ENCODE measurements around the gene EHBP1.

EHBP1 gene

DNA sequence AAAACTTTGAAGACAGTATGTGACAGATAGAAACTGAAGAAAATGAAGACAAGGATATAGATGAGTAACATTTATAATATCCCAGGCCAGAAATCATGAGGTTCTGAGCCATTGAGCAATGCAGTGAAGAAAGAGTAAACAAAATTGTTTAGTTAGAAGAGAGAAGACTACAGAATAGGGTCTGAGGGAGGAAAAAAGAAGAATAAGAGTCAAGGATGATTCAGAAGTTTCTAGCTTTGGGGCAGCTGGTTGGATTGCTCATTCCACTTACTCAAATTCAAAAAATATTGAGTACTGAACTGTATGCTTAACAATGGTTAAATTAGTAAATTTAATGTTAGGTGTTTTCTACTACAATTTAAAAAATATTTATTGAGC is 190.1 kb downstream of the EHBP1 start:
- DNase-seq: no peak

DNA sequence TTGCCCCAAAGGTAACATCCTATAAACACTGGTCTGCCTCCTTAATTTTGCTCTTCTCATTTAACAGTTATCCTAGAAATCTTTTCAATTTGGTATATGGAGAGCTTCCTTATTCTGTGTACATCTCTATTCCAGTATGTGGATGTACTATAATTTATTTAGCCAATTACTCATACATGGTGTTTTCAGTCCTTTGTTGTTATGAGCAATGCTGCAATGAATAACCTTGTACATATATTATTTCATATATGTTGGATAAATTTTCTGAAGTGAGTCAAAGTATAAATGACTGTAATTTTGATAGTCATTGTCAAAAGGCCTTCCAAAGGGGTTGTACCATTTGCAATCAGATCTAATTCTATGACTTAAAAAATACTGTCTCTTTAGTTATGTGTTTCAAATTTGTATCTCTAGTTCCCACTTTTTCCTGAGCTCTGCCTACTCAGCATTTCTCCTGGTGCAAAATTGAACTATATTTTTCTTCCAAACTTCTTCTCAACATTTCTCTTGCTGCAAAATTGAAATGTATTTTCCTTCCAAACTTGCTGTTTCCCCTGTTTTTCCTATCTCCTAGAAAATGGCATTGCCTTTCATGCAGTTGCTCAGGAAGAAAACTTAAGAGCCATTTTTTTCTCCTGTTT is 191.8 kb downstream of the EHBP1 start:
- no peak for DNase-seq

DNA sequence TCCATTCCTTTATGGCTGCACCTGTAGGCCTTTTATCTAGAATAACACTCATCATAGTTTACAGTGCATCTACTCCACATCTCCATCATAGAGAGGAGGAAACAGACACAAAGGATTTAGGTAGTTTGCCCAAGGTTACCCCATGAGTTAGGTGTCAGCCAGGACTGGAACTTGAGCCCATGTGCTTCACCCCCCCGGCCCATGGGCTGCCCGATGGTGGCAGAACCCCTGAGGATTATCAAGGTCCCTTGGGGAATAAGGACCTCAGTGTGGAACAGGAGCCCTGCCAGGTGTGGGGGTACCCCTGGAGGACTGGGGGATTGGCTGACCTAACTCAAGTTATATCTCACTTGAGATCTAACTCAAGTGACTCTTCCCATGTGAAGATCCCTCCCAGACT is 198.8 kb downstream of the EHBP1 start:
- no peak for DNase-seq

DNA sequence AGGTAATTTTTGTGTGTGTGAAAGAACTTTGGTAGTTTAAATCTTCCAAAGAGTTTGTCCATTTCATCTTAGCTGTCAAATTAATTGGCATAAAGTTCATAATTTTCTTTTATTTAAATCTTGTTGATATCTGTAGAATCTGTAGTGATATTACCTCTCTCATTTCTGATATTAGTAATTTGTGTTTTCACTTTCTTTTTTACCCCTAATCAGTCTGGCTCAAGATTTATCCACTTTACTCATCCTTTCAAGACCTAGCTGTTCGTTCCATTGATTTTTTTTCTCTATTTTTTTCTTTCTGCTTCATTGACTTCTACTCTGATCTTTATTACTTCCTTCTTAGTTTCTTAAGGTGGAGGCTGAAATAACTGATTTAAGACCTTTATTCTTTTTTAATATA is 202.6 kb downstream of the EHBP1 start:
- DNase-seq: no peak

DNA sequence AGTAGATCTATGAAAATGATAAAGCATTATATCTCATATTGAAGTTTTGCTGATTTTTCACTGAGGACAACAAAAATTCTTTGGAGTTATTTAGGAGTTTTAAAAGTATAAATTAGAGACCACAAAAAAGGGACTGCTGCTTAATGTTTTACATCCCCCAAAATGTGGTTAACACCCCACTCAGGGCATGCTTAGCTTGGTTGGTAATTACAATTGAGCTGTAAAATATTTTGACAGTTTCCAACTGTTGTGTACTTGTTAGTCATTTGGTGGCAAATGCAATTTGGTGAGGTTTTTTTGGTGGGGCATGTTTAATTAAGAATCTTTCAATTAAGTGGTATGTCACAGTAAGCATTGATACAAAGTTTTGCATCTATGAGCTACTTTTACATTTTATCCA is 207.8 kb downstream of the EHBP1 start:
- DNase-seq: no peak

DNA sequence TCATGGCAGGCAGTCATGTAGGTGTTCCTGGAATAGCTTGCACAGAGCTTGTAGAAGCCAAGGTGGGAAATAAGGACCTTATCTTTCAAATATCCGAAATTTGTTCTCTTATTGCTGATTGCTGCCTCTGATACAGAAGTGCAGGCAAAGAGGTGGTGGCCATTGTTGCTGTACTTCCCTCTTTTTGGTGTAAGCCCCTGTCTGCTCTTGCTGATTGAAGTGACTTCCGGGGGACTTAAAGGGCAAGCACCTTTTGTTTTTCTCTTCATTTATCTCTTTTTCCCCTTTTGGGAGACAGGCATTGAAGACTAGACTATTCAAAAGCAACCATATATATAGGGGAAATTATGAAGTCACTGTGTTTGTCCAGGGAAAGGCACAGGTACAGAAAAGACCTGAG is 213.5 kb downstream of the EHBP1 start:
- DNase-seq: no peak

DNA sequence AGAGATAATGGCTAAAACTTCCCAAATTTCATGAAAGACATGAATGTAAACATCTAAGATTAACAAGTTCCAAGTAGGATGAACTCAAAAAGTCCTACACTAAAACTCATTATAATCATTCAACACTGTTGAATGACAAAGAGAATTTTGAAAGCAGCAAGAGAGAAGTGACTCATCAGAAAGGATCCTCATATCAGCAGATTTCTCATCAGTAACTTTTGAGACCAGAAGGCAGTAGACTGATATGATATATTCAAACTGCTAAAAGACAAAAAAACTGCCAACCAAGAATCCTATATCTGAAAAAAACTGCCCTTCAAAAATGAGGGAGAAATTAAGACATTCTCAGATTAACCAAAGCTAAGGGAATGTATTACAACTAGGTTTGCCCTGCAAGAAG is 214.6 kb downstream of the EHBP1 start:
- DNase-seq: no peak

DNA sequence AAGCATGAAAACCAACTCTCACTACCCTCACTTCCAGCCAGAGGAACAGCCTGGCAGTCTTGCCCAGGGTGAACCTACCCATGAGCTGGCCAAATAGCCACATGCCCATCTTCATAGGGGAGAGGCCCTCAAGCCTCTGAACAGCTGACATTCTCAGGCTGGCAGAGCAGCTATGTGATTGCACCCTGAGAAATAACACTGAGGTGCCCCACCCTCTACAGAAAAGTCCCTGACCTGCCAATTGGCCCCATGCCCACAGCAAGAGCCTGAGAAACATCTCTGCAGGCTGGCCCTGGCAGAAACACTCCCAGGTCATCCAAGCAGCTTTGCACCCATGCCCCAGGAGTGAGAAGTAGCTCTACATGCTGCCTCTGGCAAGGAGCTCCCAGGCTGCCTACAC is 217.7 kb downstream of the EHBP1 start:
- no peak for DNase-seq

DNA sequence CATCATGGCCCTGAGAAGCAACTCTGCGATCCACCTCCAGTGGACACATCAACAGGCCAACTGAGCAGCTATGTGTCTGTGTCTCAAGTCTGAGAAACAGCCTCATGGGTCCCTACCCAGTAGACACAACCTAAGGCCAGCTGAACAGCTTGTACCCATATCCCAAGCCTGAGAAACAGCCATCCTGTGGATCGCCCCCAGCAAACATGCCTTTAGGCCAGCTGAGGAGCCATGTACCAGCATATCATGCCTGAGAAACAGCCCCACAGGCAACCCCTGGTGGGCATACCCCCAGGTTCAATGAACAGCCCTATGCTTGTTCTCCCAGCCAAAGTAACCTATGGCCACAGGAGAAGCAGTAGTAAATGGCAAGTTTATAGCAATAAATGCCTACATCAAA is 218.4 kb downstream of the EHBP1 start:
- no peak for DNase-seq

DNA sequence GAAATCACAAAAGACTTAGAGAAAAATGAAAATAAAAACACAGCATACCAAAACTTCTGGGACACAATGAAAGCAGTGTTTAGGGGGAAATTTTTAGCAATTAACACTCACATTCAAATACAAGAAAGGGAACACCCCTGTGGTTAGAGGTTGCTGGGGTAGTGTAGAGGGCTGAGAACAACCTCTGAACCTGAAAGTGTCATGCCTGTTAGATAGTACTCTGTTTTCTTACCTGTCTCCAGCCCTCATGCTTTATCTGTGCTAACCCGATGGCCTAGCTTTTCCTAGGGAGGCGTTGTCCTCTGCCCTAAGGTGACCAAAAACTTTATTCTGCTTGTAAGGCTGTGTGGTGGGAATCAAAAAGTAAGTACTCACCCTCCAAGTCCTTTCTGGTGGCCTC is 222.5 kb downstream of the EHBP1 start:
- DNase-seq: no peak

DNA sequence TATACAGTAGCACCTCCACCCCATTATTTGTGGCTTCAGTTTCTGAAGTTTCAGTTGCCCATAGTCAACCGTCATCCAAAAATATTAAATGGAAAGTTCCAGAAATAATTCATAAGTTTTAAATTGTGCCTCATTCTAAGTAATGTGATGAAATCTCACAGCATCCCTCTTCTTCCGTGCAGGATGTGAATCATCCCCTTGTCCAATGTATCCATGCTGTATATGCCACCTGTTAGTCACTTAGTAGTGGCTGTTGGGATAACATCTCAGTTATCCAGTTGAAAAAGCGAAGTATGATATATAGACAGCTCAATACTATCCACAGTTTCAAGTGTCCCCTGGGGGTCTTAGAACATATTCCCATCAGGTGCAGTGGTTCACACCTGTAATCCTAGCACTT is 226.0 kb downstream of the EHBP1 start:
- DNase-seq: no peak

DNA sequence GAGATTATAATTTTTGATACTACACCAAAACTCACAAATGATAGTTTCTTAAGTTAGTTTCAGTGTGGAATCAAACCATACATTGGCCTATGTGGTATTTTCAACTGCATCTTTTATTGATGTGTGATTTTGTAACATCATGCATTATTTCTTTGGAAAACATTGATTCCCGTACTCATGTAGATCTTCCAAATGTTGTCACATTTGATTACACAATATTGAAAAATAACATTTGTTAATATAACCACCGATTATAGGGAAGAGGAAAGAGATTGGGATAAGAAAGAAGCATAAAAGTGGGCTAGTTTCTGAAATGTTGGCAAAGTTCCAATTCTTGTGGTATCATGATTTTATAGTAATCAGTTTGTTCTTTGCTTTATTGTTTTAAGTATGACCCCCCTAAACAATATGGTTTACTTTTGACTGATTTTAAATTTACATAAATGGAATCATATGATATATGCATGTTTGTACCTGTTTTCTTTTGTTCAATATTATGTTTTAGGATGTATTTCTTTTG is 227.9 kb downstream of the EHBP1 start:
- no peak for DNase-seq

DNA sequence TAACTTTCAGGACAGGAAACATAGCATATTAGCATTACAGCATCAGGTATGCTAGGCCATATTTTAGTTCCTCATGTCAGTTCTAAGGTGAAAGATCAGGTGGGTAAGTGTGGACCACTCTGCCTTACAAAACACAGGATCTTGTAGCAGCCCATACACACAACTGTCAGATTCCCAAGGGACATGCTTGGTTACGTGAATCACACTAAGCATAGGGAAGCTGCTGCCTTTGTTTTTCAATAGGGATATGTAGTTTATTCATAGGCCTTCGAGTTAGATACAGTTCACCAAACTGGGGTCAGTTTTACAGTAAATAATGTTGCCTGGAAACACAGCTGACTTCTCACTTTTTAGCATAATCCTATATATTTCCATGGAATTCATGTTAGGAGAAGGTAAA is 229.0 kb downstream of the EHBP1 start:
- no peak for DNase-seq

DNA sequence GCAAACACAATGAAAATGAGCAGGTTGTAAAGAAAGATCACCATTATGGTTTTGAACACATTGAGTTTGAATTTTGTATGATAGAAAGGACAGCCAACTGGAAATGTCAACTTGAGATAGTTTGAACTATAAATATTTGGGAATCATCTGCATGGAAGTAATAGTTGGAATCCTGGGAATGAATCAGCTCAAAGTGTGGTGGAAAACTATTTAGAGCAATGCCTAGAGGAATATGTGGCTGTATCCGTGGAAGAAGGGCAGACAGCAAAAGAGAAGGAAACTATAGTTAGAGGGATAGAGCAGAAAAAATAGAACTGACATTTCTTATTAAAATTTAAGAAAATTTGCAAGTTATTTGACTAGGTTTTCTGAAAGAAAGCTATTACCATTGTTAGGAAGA is 232.6 kb downstream of the EHBP1 start:
- no peak for DNase-seq

DNA sequence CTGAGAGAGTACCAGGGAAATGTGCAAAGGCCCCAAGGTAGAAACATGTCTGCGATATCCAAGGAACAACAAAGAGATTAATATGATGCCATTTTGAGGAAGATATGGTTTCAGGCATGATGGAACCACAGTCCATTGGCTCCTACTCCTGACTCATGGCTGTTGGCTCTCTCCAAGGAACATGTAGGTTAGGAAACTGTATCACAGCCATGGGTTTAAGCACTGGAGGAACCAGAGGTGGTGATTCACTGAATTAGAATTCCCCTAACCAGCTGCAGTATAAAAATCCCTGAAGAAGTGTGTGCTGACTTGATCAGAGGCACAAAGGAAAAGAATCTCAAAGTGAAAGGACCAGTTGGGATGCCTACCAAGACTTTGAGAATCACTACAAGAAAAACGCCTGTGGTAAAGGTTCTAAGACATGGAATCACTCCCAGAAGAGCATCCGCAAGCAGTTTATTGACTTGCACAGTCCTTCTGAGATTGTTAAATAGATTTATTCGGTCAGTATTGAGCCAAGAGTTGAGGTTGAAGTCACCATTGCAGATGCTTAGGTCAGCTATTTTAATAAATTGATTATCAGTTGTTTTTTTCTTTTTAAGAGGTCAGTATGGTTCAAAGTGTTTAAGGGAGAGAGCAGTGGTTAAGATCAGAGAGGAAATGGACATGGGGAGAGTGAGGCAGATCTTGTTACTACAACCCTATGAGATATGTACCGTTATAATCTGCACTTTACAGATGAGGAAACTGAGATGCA is 234.4 kb downstream of the EHBP1 start:
- no peak for DNase-seq

DNA sequence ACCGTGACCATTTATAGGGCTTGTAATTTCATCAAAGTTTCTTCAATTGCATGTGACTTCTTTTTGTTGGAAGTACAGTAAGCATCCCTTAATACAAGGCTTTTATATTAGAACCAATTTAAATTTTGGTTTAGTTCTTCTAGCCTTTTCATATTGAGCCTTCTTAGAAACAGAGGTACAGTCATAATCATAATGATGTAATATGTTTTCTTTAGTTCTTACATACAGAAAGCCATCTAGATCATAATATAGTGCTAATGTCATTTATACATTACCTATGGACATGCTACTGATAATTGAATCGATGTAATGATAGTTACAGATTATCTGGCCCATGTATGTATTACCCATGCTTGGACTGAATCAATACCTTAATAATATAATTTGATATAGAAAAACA is 235.2 kb downstream of the EHBP1 start:
- no peak for DNase-seq

DNA sequence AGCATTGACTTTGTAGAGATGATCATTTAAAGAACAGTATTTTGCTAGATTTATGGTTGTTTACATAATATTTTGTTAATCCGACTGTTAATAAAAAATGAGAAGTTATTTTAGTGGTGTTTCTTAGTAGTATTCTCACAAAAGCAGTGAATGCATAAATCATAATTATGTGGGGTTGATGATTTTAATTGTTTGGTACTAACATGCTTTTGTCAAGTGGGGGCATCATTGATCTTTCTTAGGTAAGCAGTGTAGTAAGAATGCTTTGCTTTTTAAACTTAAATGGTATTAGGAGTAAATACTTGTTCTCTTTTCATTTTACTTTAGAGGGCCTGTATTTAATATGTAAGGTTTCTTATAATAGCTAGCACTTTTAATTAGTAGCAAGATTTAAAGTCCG is 235.9 kb downstream of the EHBP1 start:
- DNase-seq: no peak

DNA sequence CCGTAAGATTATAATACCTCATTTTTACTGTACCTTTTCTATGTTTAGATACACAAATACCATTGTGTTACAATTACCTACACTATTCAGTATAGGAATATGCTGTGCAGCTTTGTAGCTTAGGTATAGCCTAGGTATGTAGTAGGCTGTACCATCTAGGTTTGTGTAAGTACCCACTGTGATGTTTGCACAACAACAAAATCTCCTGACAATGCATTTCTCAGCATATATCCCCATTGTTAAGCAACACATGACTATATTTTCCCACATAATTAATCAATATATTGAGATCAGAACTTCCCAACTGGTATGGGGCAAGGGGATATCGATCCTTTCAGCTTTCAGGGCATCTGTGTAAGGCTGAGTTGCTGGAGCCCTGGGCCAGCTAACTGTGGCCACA is 238.8 kb downstream of the EHBP1 start:
- DNase-seq: no peak

DNA sequence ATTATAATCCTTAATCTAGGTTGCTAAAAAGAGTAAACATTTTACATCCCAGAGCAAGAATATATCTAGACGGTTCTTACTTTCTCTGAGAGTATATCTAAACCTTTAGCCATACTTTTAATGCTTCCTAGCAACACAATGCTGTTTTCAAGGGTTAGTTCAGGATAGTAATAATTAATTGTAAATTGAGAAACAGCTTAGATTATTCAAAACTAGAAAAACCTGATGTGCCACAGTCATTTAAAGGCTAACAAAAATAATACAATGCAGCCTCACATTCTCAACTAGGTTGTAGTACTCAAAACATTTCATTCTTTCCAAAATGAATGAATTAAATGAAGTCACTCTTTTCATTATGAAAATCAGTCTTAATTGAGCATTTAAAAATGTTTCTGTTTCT is 241.9 kb downstream of the EHBP1 start:
- no peak for DNase-seq

DNA sequence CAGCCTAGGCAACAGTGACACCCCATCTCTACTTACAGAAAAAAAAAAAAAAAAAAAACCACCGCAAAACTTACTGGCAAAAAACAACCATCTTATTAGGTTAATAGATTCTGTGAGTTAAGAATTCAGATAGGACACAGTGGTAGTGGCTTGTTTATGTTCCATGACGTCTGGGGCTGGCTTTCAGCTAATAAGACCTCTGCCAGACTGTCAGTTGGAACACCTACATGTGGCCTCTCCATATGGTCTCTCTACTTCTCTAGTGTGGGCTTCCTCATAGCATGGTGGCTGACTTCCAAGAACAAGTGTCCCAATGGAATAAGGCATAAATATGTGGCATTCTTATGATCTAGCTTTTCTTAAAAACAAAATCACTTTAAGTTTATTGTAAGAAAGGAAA is 251.1 kb downstream of the EHBP1 start:
- DNase-seq: no peak

DNA sequence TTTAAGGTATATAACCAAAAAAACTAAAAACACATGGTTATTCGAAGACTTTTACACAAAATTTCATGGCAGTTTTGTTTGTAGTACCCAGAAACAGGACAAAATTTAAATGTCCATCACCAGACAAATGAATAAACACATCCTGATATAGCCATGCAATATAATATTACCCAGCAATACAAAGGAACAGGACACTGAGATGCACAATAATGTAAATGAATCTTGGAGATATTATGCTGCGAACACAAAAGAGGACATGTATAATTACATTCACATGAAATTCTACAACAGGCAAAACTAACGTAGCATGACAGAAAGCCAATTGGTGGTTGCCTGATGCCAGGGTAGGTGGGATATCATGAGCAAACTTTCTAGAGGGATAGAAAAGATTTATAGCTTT is 252.7 kb downstream of the EHBP1 start:
- DNase-seq: no peak

DNA sequence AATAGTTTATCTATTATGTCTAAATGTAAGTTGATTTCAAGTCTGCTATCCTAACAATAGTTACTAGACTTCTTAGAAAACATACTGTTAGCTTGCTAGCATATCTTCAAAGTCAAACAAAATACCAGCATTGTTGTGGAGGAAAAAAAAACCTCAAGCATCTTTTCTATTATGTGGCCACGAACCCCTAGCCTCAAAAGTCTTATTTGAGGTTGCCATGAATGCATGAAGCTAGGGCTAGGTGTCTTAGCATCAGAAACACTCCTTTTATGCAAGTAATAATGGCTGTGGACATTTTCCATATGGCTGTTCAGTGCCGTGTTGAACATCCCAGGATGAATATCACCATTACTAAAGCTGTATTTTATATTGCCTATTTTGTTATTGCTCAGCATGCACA is 258.5 kb downstream of the EHBP1 start:
- no peak for DNase-seq

DNA sequence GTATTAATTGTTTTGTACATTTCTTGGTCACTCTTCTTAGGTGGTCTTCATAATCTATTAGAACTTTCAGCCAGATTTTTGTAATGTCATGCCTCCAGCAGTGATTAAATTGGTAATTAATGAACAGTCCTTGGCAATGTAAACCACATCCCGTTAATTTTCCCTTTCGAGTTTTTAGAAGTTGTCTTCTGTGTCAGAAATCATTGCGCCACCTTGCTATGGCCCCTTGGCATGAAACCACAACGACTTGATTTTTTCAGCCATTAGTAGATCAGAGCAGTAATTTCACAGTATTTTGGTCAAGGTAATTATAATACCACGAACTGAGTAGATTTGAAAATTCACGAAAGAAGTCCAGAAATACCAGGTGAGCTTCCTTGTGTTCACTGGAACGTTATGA is 259.2 kb downstream of the EHBP1 start:
- DNase-seq: no peak

DNA sequence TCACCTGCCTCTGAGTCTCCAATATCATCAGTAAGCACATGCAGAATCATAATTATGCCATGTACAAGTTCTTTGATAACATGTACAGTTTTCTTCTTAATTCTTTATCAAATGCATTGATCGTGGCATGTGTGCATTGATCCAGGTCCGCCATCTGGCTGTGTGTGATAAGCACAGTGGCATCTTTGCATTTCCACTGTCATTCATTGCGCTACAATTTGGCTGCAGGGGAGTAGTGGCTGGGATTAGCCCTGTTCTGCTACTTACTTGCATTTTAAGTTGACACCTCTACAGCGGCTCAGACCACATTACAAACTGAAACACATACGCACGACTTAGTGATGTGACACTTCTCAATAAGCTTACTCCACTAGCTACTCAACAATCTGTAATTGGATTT is 261.5 kb downstream of the EHBP1 start:
- no peak for DNase-seq

DNA sequence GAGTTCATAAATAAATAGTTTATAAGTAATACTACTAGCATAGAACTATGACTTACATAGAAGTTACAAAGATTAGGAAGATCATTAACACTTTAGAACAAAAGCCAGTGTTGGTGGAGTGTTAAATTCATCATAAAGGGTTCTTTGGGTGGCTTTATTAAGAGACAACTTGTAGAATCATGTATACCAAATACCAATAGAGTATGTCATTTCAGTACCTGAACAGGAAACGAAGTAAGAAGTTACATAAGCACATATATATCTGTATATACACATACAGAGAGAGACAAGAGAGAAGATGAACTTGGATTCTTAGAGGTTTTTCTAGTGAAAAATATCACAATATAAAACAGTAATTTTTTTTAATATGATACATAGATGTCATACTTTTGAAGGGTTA is 262.7 kb downstream of the EHBP1 start:
- no peak for DNase-seq
